ENCODE measurements around the gene AHDC1.

- TF ChIP-seq EZH2phosphoT487 (IDR thresholded peaks at IDR 0.05; ENCODE audit: borderline replicate concordance, low read depth, low read length): no peak
- TF ChIP-seq CTCF (conservative IDR thresholded peaks at IDR 0.05; ENCODE audit: low read length): no peak
These were observed 36.0 kb downstream of the AHDC1 start for GRCh38 chr1:27567971-27568299.
